Upper lobe of left lung (tissue), 6 donors: ENCODE results near the gene ABHD15. TPM values are rescaled to one million over a fixed set of nuclear protein-coding genes. Genes with fewer than 3 reads are reported as not detected.

Experiments
- ATAC-seq, 2 donors: fragments of 200-7000 bp; cut with Tn5 transposase; one replicate each; pipeline ENCODE4 v1.9.1; 2022; ENCODE audit warnings: mild to moderate bottlenecking in 2 of 2, moderate library complexity in 2 of 2; ENCODE audit not compliant: low FRiP score in 2 of 2
- DNase-seq, 2 donors: peaks; one replicate each; pipeline ENCODE4 v3.0.0-alpha.2; 2019 to 2020
- H3K27ac ChIP-seq, 4 donors: fragments of 200-600 bp; sonication (generic); one replicate each; pipeline ENCODE4 v1.5.1; 2016 to 2019
- H3K27me3 ChIP-seq, 4 donors: fragments of 200-600 bp; sonication (generic); one replicate each; pipeline ENCODE4 v1.5.1; 2017 to 2019
- H3K36me3 ChIP-seq, 4 donors: fragments of 200-600 bp; sonication (generic); one replicate each; pipeline ENCODE4 v1.5.1; 2016 to 2019
- H3K4me1 ChIP-seq, 4 donors: fragments of 200-600 bp; sonication (generic); one replicate each; pipeline ENCODE4 v1.5.1; 2018 to 2019
- H3K4me3 ChIP-seq, 4 donors: fragments of 200-600 bp; sonication (generic); one replicate each; pipeline ENCODE4 v1.5.1; 2017 to 2019; ENCODE audit warnings: mild to moderate bottlenecking in 2 of 4, moderate library complexity in 1 of 4
- H3K9me3 ChIP-seq, 4 donors: fragments of 200-600 bp; sonication (generic); one replicate each; pipeline ENCODE4 v1.5.1; 2018 to 2019
- CTCF ChIP-seq, 6 experiments: fragments of 450-650 bp in 4 of 6; fragments of 200-600 bp in 2 of 6; sonication (generic) in 2 of 6; IDR thresholded peaks; one replicate each; pipeline ENCODE4 v1.5.1; 2016 to 2019; ENCODE audit warnings: antibody characterized with exemption in 6 of 6
- EP300 ChIP-seq, 4 donors: sonication (generic); formaldehyde crosslinking; IDR thresholded peaks; one replicate each; pipeline ENCODE4 v1.5.1; 2017; ENCODE audit warnings: antibody characterized with exemption in 4 of 4, control low read depth in 2 of 4
- POLR2A ChIP-seq, 4 donors: fragments of 450-650 bp; IDR thresholded peaks; one replicate each; pipeline ENCODE4 v1.5.1; 2016 to 2017; ENCODE audit warnings: antibody characterized with exemption in 4 of 4, mild to moderate bottlenecking in 2 of 4
- POLR2AphosphoS5 ChIP-seq, 2 donors: sonication (generic); formaldehyde crosslinking; IDR thresholded peaks; one replicate each; pipeline ENCODE4 v1.5.1; 2017; ENCODE audit warnings: antibody characterized with exemption in 2 of 2
- WGBS, 2 donors: methylation state at CpG; one replicate each; pipeline ENCODE4 v1.1.5; 2017 to 2018; 5-methylcytosine and 5-hydroxymethylcytosine counted together
- total RNA-seq, 6 donors: library from RNA; depleted of rRNA in 4 of 6; stranded (reverse); fragments of >200 nt in 4 of 6; gene quantifications; one replicate each; pipeline versions ENCODE4 v1.1.0 to v1.2.1, GENCODE V29; 2016 to 2021
- donor health status: DM: no; HTN: no; CAD: no; lungs with moderate emphysema.
- donor health status: DM: no; HTN: yes; CAD: no; lungs with severe emphysema.

The ABHD15 gene
- total RNA-seq, 6 donors from 2014 or later = 12.8 to 17.8 (median 14.9) TPM

GRCh38 chr17:29533976-29534375 is 32.9 kb downstream of the ABHD15 start:
- Histone ChIP-seq H3K9me3 (no peaks in the 10 kb centered on the region), H3K4me3 (no peak overlapping the region), H3K36me3 (peaks cover 9 to 74% (median 43%) of the 10 kb centered on the region in 4 donors), H3K27me3 (no peaks in the 10 kb centered on the region), H3K4me1 (no peaks in the 10 kb centered on the region), H3K27ac (no peak overlapping the region)
- DNase-seq (no peak), ATAC-seq (no peak)
- 91 to 92% methylated on average over 8 of the region's 8 CpGs for WGBS, 2 donors
- no peak for TF ChIP-seq CTCF (IDR thresholded peaks at IDR 0.05)
- TF ChIP-seq POLR2AphosphoS5 (IDR thresholded peaks at IDR 0.05) = no peak
- no peak for TF ChIP-seq POLR2A (IDR thresholded peaks at IDR 0.05)
- TF ChIP-seq EP300 (IDR thresholded peaks at IDR 0.05) = no peak

GRCh38 chr17:29526322-29526721 is 40.5 kb downstream of the ABHD15 start:
- WGBS, 2 donors = 89 to 91% methylated on average over 3 of the region's 3 CpGs
- Histone ChIP-seq H3K36me3 (peaks cover 12 to 79% (median 39%) of the 10 kb centered on the region in 4 donors), H3K27ac (no peak overlapping the region), H3K9me3 (no peaks in the 10 kb centered on the region), H3K27me3 (no peaks in the 10 kb centered on the region), H3K4me1 (no peaks in the 10 kb centered on the region), H3K4me3 (no peak overlapping the region)
- DNase-seq = no peak
- TF ChIP-seq POLR2AphosphoS5 (IDR thresholded peaks at IDR 0.05) = no peak
- TF ChIP-seq EP300 (IDR thresholded peaks at IDR 0.05) = no peak
- no peak for TF ChIP-seq POLR2A (IDR thresholded peaks at IDR 0.05)
- no peak for TF ChIP-seq CTCF (IDR thresholded peaks at IDR 0.05)
- no peak for ATAC-seq

- H3K4me1 ChIP-seq = no peaks in the 10 kb centered on the region
- DNase-seq (no peak), ATAC-seq (no peak)
- no peaks in the 10 kb centered on the region for H3K9me3 ChIP-seq
- no peak for TF ChIP-seq CTCF (IDR thresholded peaks at IDR 0.05)
- TF ChIP-seq EP300 (IDR thresholded peaks at IDR 0.05) = no peak
- TF ChIP-seq POLR2A (IDR thresholded peaks at IDR 0.05) = no peak
- no peak for TF ChIP-seq POLR2AphosphoS5 (IDR thresholded peaks at IDR 0.05)
- H3K4me3 ChIP-seq = no peak overlapping the region
- H3K27ac ChIP-seq = no peak overlapping the region
- peaks cover 12 to 78% (median 41%) of the 10 kb centered on the region in 4 donors for H3K36me3 ChIP-seq
- H3K27me3 ChIP-seq = no peaks in the 10 kb centered on the region
- 95 to 99% methylated on average over 3 of the region's 3 CpGs for WGBS, 2 donors
Measured at GRCh38 chr17:29524692-29525091, 42.1 kb downstream of the ABHD15 start.

GRCh38 chr17:29518359-29518758 is 48.5 kb downstream of the ABHD15 start:
- no peak overlapping the region for H3K4me3 ChIP-seq
- WGBS, 2 donors = 100% methylated on average over 1 of the region's 1 CpG

More at GRCh38 chr17:29518359-29518758, 48.5 kb downstream of the ABHD15 start:
- Histone ChIP-seq H3K36me3 (peaks cover 31 to 91% (median 70%) of the 10 kb centered on the region in 4 donors), H3K4me1 (no peaks in the 10 kb centered on the region), H3K9me3 (no peaks in the 10 kb centered on the region), H3K27me3 (no peaks in the 10 kb centered on the region), H3K27ac (no peak overlapping the region)
- DNase-seq (no peak), ATAC-seq (no peak)
- TF ChIP-seq POLR2AphosphoS5 (IDR thresholded peaks at IDR 0.05) (no peak), POLR2A (IDR thresholded peaks at IDR 0.05) (no peak), EP300 (IDR thresholded peaks at IDR 0.05) (no peak), CTCF (IDR thresholded peaks at IDR 0.05) (no peak)
